Astrocyte of the spinal cord (primary cell): ENCODE data around the gene CCDC81.
A peak's percentile ranks its signal among the peaks of the same experiment; 100 is the strongest.

Experiments used
- DNase-seq: peaks from one replicate; pipeline ENCODE4 v3.0.0; 2011; ENCODE audit warnings: low read depth, low spot score
- H3K4me3 ChIP-seq: 2 replicates; pipeline ENCODE4 v1.5.1; 2011; ENCODE audit warnings: low read depth, mild to moderate bottlenecking, low read length, moderate library complexity
- CTCF ChIP-seq: IDR thresholded peaks from 2 replicates; pipeline ENCODE4 v1.5.1; 2012; ENCODE audit warnings: low read depth, mild to moderate bottlenecking, low read length, inconsistent platforms
- in situ Hi-C: cut with HindIII; loops from 2 replicates; pipeline ENCODE4 v1.10.0; 2017; ENCODE audit warnings: low sequenced_read_pairs

Gene CCDC81

DNA sequence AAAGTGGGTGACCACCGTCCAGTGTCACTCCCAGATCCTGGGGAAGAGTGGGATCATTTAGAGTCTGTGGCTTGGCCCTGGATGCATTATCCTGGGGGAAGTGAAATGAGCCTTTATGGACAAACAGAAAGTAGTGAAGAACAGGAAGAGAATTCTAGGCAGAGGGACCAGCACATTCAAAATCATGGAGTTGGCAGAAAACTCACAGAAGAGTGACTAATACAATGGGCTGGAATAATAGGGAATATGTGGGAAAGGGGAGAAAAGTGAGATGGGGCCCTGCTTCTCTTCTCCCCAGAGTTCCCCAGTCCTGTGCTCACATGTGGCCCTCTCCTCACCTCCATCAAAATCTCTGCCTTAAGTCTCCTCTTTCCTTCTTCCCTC, 84.3 kb downstream of the CCDC81 start:
- peak; percentile 39 for DNase-seq
- in situ Hi-C loops, result no loop called here
- H3K4me3 ChIP-seq, result no peak overlapping the region
- TF ChIP-seq CTCF, result no peak

DNA sequence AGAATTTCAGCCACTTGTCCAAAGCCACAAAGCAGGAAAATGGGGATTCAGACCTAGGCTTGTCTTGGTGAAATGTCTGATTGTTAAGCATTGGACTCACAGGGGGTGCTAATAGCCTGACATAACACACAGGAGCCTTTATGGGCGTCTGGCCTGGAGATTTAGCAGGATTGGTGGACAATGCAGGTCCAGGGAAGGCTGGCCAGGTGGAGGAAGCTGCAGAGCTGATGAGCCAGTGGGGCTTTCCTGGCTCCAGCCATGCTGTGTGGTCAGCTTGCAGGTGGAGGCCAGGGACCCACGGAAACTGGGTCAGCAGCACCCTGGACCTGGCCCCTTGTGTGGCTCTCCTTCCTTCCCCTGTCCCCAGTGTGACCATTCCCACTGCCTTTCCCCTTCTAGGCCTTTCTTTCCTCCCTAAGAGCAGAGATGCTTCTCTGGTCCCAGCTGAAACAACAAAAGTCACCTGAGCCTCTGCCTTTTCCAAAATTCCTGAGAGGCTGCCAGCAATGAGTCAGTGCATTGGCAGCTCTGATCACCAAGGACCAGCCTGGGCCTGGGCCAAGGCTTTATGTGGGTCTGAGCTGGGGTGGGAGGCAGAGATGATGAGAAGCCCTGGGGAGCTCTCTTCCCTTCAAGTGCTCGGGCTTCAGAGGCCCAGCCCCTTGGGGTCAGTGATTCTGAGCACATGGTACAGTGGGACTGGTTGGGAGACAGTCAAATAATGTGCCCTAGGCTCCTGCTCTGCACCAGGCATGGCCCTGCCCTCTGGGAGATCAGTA, 85.2 kb downstream of the CCDC81 start:
- in situ Hi-C loops, result no loop called here
- no peak for TF ChIP-seq CTCF
- DNase-seq, result peak; percentile 96
- H3K4me3 ChIP-seq, result no peak overlapping the region

DNA sequence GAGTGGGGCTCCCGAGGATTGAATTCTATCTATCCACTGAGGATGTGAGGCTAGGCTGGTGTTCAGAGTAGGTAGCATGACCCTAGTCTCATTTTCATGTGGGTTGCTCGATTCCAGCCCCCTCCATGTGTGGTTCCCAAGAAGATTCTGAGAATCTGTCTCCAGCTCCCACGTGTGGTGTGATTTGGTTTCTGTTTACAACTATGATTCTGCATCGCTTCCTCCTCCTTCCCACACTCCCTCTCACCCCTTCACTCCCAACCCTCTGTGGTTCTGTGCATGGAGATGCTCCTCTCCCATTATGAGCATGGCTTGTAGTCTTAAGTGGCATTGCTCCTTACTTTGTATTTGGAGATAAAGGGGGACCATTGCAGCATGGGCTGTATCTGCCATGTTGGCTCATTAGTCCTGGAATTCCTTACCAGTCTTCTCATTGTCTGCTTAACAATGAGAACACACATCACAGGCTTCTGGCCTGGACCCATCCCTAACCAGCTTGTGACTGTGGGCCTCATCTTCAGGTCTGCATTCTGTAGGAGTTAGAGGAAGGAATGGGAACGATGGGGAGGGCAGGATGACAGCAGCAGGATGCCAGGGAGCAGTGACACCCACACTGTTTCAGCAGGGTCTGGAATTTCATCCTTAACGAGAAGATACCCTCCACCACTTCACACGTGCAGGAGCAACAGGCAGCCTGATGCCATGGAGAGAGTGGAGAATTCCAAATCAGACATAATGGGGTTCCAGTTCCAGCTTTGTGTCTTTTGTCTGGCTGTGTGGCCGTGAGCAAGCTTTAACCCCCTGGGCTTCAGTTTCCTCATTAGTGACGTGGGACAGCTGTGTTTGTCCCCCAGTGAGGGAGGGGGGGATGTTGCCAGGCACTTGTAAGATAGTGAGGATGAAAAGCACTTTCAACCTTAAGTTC, 86.0 kb downstream of the CCDC81 start:
- TF ChIP-seq CTCF, result no peak
- H3K4me3 ChIP-seq, result no peak overlapping the region
- peak; percentile 55 for DNase-seq
- in situ Hi-C loops, result no loop called here

GRCh38 chr11:86461892-86462291, 87.2 kb downstream of the CCDC81 start:
- DNase-seq, result no peak
- in situ Hi-C loops, result no loop called here
- no peak for TF ChIP-seq CTCF

GRCh38 chr11:86463120-86463519, 88.4 kb downstream of the CCDC81 start:
- no peak for TF ChIP-seq CTCF
- DNase-seq, result no peak
- in situ Hi-C loops, result no loop called here
- no peak overlapping the region for H3K4me3 ChIP-seq

More at GRCh38 chr11:86461892-86462291, 87.2 kb downstream of the CCDC81 start:
- no peak overlapping the region for H3K4me3 ChIP-seq

DNA sequence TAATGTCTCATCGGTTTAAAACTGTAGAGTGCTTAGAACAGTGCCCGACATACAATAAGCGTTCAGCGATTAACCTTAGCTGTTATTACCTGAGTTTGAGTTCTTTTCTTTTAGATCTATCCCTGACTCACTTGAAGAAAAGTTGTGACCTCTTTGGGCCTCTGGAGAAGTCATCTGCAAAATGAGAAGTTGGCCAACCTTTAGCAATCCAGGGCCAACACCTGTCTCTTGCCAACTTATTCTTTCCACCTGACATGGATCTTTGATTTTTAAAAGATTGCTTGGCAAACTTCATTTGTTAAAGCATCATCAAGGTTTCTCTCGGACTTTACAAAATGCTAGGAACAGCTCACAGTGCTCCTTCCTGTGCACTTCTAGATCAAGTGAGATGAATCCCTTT, 89.3 kb downstream of the CCDC81 start:
- TF ChIP-seq CTCF, result no peak
- in situ Hi-C loops, result no loop called here
- DNase-seq, result no peak
- no peak overlapping the region for H3K4me3 ChIP-seq
